Dorsolateral prefrontal cortex (tissue), 118 donors: ENCODE data around the gene DIPK1B. TPM values are rescaled to one million over a fixed set of nuclear protein-coding genes. Genes with fewer than 3 reads are reported as not detected.

Experiments used
- microRNA-seq, 43 experiments: library from miRNA; unstranded; fragments of <30 nt; microRNA quantifications; one replicate each; pipeline ENCODE4 v1.2.0, GENCODE V29; 2022
- total RNA-seq, 120 experiments: library from RNA; stranded (reverse); gene quantifications; one replicate each; pipeline versions ENCODE4 v1.2.3 to v1.2.4, GENCODE V29; 2022

Gene DIPK1B
- total RNA-seq, 120 experiments from 2014 or later, result 12.6 to 48.9 (median 34.9) TPM

Small RNA genes lying within 50 kb of the gene (microRNA-seq; reads per million reads assigned to microRNA genes)
- gene MIR126, result 5,851 to 164,848 (median 51,281) reads per million in 43 experiments
- 0 to 0.44 (median 0) reads per million in 43 experiments for gene MIR6722

Other genes with a start within 250 kb of the DIPK1B start
- 10 to 100 TPM; 52.6 to 89.0 (median 68.2) TPM for gene SEC16A, start 229.5 kb upstream of the DIPK1B start, total RNA-seq
- gene NOTCH1, start 166.5 kb upstream of the DIPK1B start, total RNA-seq, result 10 to 100 TPM; 24.0 to 92.1 (median 38.8) TPM
- 100 to 1,000 TPM in 13 of 120 experiments, 10 to 100 TPM in 107; 43.0 to 145 (median 80.4) TPM for gene EGFL7, start 49.7 kb upstream of the DIPK1B start, total RNA-seq
- 10 to 100 TPM in 91 of 120 experiments, 1 to 10 TPM in 29; 4.1 to 18.0 (median 11.6) TPM for gene AGPAT2, start 25.1 kb upstream of the DIPK1B start, total RNA-seq
- 1 to 10 TPM in 76 of 120 experiments, under 1 TPM in 39, not detected in 5; 0.14 to 8.5 (median 1.5) TPM for gene LCN10, start 30.4 kb downstream of the DIPK1B start, total RNA-seq
- gene LCN6, start 36.0 kb downstream of the DIPK1B start, total RNA-seq, result 10 to 100 TPM in 1 of 120 experiments, 1 to 10 TPM in 70, under 1 TPM in 6, not detected in 43; 0.52 to 10.9 (median 2.1) TPM
- gene LCN8, start 45.7 kb downstream of the DIPK1B start, total RNA-seq, result 1 to 10 TPM in 16 of 120 experiments, under 1 TPM in 58, not detected in 46; 0.16 to 2.8 (median 0.72) TPM
- 10 to 100 TPM in 2 of 120 experiments, 1 to 10 TPM in 108, under 1 TPM in 10; 0.32 to 11.1 (median 3.0) TPM for gene LCN15, start 51.9 kb downstream of the DIPK1B start, total RNA-seq
- 10 to 100 TPM; 37.4 to 81.9 (median 55.2) TPM for gene TMEM141, start 78.8 kb downstream of the DIPK1B start, total RNA-seq
- gene CCDC183, start 83.8 kb downstream of the DIPK1B start, total RNA-seq, result 10 to 100 TPM in 1 of 120 experiments, 1 to 10 TPM in 116, under 1 TPM in 3; 0.47 to 10.6 (median 3.4) TPM
- gene RABL6, start 95.4 kb downstream of the DIPK1B start, total RNA-seq, result 100 to 1,000 TPM in 114 of 120 experiments, 10 to 100 TPM in 6; 86.8 to 178 (median 121) TPM
- gene AJM1, start 129.9 kb downstream of the DIPK1B start, total RNA-seq, result 10 to 100 TPM; 22.9 to 89.8 (median 47.9) TPM
- gene PHPT1, start 136.8 kb downstream of the DIPK1B start, total RNA-seq, result 100 to 1,000 TPM in 65 of 120 experiments, 10 to 100 TPM in 55; 68.1 to 140 (median 101) TPM
- 10 to 100 TPM in 28 of 120 experiments, 1 to 10 TPM in 92; 2.7 to 18.6 (median 7.0) TPM for gene MAMDC4, start 139.8 kb downstream of the DIPK1B start, total RNA-seq
- gene EDF1, start 153.7 kb downstream of the DIPK1B start, total RNA-seq, result 100 to 1,000 TPM; 145 to 331 (median 249) TPM
- 10 to 100 TPM; 11.1 to 47.8 (median 17.7) TPM for gene TRAF2, start 173.9 kb downstream of the DIPK1B start, total RNA-seq
- gene FBXW5, start 232.2 kb downstream of the DIPK1B start, total RNA-seq, result 100 to 1,000 TPM in 22 of 120 experiments, 10 to 100 TPM in 98; 66.7 to 121 (median 89.9) TPM
- gene C8G, start 232.7 kb downstream of the DIPK1B start, total RNA-seq, result 1 to 10 TPM in 95 of 120 experiments, under 1 TPM in 1, not detected in 24; 1.00 to 6.0 (median 2.2) TPM
- gene LCN12, start 239.7 kb downstream of the DIPK1B start, total RNA-seq, result 10 to 100 TPM in 108 of 120 experiments, 1 to 10 TPM in 12; 5.2 to 34.4 (median 16.7) TPM